NK-92 treated with Interleukin-12 subunit alpha and Interleukin-12 subunit beta, amount 100 ng/mL, for 24 hours (cell line): ENCODE results near the gene RYR3.

Source experiments
- DNase-seq: peaks from one replicate; lab custom pipeline; 2025; lab: John Stamatoyannopoulos, UW

RYR3 gene

GRCh38 chr15:33834892-33835743 lies 524.4 kb downstream of the RYR3 start:
- DNase-seq = no peak

- no peak for DNase-seq
Measured at GRCh38 chr15:33837294-33837693, 526.5 kb downstream of the RYR3 start.

GRCh38 chr15:33839540-33839939 lies 528.8 kb downstream of the RYR3 start:
- DNase-seq = no peak

GRCh38 chr15:33840615-33841014 lies 529.8 kb downstream of the RYR3 start:
- DNase-seq = no peak

- DNase-seq = no peak
Measured at GRCh38 chr15:33844186-33844585, 533.4 kb downstream of the RYR3 start.

GRCh38 chr15:33844597-33844996 lies 533.8 kb downstream of the RYR3 start:
- no peak for DNase-seq

- no peak for DNase-seq
Measured at GRCh38 chr15:33846142-33846541, 535.4 kb downstream of the RYR3 start.

GRCh38 chr15:33846862-33847261 lies 536.1 kb downstream of the RYR3 start:
- DNase-seq = no peak

GRCh38 chr15:33848011-33848410 lies 537.2 kb downstream of the RYR3 start:
- DNase-seq = no peak

GRCh38 chr15:33851079-33851478 lies 540.3 kb downstream of the RYR3 start:
- no peak for DNase-seq

GRCh38 chr15:33852094-33852493 lies 541.3 kb downstream of the RYR3 start:
- DNase-seq = no peak

- DNase-seq = no peak
Measured at GRCh38 chr15:33852570-33852969, 541.8 kb downstream of the RYR3 start.

- DNase-seq = no peak
Measured at GRCh38 chr15:33857726-33858125, 547.0 kb downstream of the RYR3 start.

GRCh38 chr15:33858836-33859235 lies 548.1 kb downstream of the RYR3 start:
- no peak for DNase-seq

GRCh38 chr15:33859992-33860545 lies 549.3 kb downstream of the RYR3 start:
- DNase-seq = no peak

- no peak for DNase-seq
Measured at GRCh38 chr15:33860754-33861153, 550.0 kb downstream of the RYR3 start.

- no peak for DNase-seq
Measured at GRCh38 chr15:33864360-33865075, 553.8 kb downstream of the RYR3 start.

- no peak for DNase-seq
Measured at GRCh38 chr15:33865416-33865815, 554.6 kb downstream of the RYR3 start.

GRCh38 chr15:33866101-33866737 lies 555.5 kb downstream of the RYR3 start:
- DNase-seq = no peak

- no peak for DNase-seq
Measured at GRCh38 chr15:33871980-33872379, 561.2 kb downstream of the RYR3 start.

GRCh38 chr15:33872416-33873106 lies 561.8 kb downstream of the RYR3 start:
- DNase-seq = no peak

GRCh38 chr15:33874156-33874555 lies 563.4 kb downstream of the RYR3 start:
- no peak for DNase-seq
